ENCODE measurements around the gene TGIF1.
"Not testable (repeated sequence)": the region's sequence is repeated elsewhere in the genome, so short reads cannot be mapped to it uniquely, and the experiment has no call there.

The TGIF1 gene

GRCh38 chr18:3457261-3457724, 7.3 kb downstream of the TGIF1 start:
- DNase-seq = no peak

GRCh38 chr18:3458378-3458777, 8.4 kb downstream of the TGIF1 start:
- no peak for DNase-seq

- no peak for DNase-seq
These were observed 9.2 kb downstream of the TGIF1 start for GRCh38 chr18:3458952-3459853.

- no peak for DNase-seq
These were observed 10.9 kb downstream of the TGIF1 start for GRCh38 chr18:3460823-3461398.

GRCh38 chr18:3461704-3462103, 11.7 kb downstream of the TGIF1 start:
- DNase-seq = no peak

GRCh38 chr18:3463051-3463450, 13.1 kb downstream of the TGIF1 start:
- no peak for DNase-seq

- DNase-seq = no peak
These were observed 16.1 kb downstream of the TGIF1 start for GRCh38 chr18:3466045-3466444.

- DNase-seq = no peak
These were observed 16.9 kb downstream of the TGIF1 start for GRCh38 chr18:3466872-3467271.

GRCh38 chr18:3468066-3468705, 18.2 kb downstream of the TGIF1 start:
- DNase-seq = no peak

GRCh38 chr18:3468833-3469232, 18.9 kb downstream of the TGIF1 start:
- DNase-seq = no peak

- DNase-seq = no peak
These were observed 21.2 kb downstream of the TGIF1 start for GRCh38 chr18:3471141-3471648.

- not testable (repeated sequence) for DNase-seq
These were observed 22.1 kb downstream of the TGIF1 start for GRCh38 chr18:3472121-3472520.

GRCh38 chr18:3472681-3473544, 22.9 kb downstream of the TGIF1 start:
- no peak for DNase-seq

GRCh38 chr18:3478262-3478978, 28.4 kb downstream of the TGIF1 start:
- DNase-seq = no peak

GRCh38 chr18:3479978-3480509, 30.1 kb downstream of the TGIF1 start:
- no peak for DNase-seq

GRCh38 chr18:3480827-3481573, 31.0 kb downstream of the TGIF1 start:
- no peak for DNase-seq

- no peak for DNase-seq
These were observed 31.8 kb downstream of the TGIF1 start for GRCh38 chr18:3481696-3482210.

- DNase-seq = no peak
These were observed 32.3 kb downstream of the TGIF1 start for GRCh38 chr18:3482258-3482657.

- no peak for DNase-seq
These were observed 35.5 kb downstream of the TGIF1 start for GRCh38 chr18:3485153-3486149.
